Heart right ventricle (tissue), 16 donors: ENCODE measurements around the gene BCL2. TPM values are rescaled to one million over a fixed set of nuclear protein-coding genes. Genes with fewer than 3 reads are reported as not detected.

Source experiments
- ATAC-seq, 8 donors: fragments of 200-7000 bp; cut with Tn5 transposase; one replicate each; pipeline ENCODE4 v1.9.1; 2020; ENCODE audit warnings: mild to moderate bottlenecking in 8 of 8, moderate library complexity in 8 of 8, moderate number of reproducible peaks in 1 of 8
- DNase-seq, 2 donors: peaks; one replicate each; pipeline ENCODE4 v3.0.0-alpha.2; 2020
- H3K27ac ChIP-seq, 10 donors: fragments of 200-600 bp; sonication (generic) in 2 of 10; one replicate each; pipeline versions ENCODE4 v1.5.0 to v1.8.0; 2020 to 2022; ENCODE audit warnings: mild to moderate bottlenecking in 3 of 10
- H3K27me3 ChIP-seq, 7 donors: fragments of 200-600 bp; one replicate each; pipeline ENCODE4 v1.8.0; 2021 to 2022; ENCODE audit warnings: mild to moderate bottlenecking in 2 of 7
- H3K36me3 ChIP-seq, 9 donors: fragments of 200-600 bp; sonication (generic) in 1 of 9; one replicate each; pipeline versions ENCODE4 v1.5.0 to v1.8.0; 2020 to 2022; ENCODE audit warnings: mild to moderate bottlenecking in 2 of 9
- H3K4me1 ChIP-seq, 9 donors: fragments of 200-600 bp; sonication (generic) in 1 of 9; one replicate each; pipeline versions ENCODE4 v1.5.0 to v1.8.0; 2020 to 2022; ENCODE audit warnings: mild to moderate bottlenecking in 4 of 9
- H3K4me3 ChIP-seq, 10 donors: fragments of 200-600 bp; sonication (generic) in 2 of 10; one replicate each; pipeline versions ENCODE4 v1.5.0 to v1.8.0; 2020 to 2022; ENCODE audit warnings: mild to moderate bottlenecking in 7 of 10, moderate library complexity in 2 of 10
- H3K9me3 ChIP-seq, 11 donors: fragments of 200-600 bp in 10 of 11; sonication (generic) in 2 of 11; one replicate each; pipeline versions ENCODE4 v1.5.0 to v1.8.0; 2013 to 2022; ENCODE audit warnings: mild to moderate bottlenecking in 2 of 11, control low read depth in 1 of 11, moderate library complexity in 1 of 11
- CTCF ChIP-seq, 9 donors: fragments of 200-600 bp; sonication (generic) in 2 of 9; IDR thresholded peaks; one replicate each; pipeline versions ENCODE4 v1.5.0 to v1.8.0; 2021 to 2022; ENCODE audit warnings: antibody characterized with exemption in 9 of 9, mild to moderate bottlenecking in 5 of 9, moderate library complexity in 1 of 9
- WGBS, 2 donors: extraction: QIAGEN DNeasy Blood & Tissue Kit; methylation state at CpG; one replicate each; pipeline ENCODE4 v1.1.7; 2013; ENCODE audit warnings: inconsistent platforms in 1 of 2; 5-methylcytosine and 5-hydroxymethylcytosine counted together
- intact Hi-C, 10 donors: fragments of 100-400 bp; cut with DNase I; formaldehyde crosslinking; loops; one replicate each; pipeline versions ENCODE4 v1.11.1 to v1.14.2; 2022
- polyA plus RNA-seq, 2 donors: library from polyadenylated mRNA; stranded (reverse); fragments of 200-250 nt; gene quantifications; one replicate each; pipeline ENCODE4 v1.2.3, GENCODE V29; 2013
- total RNA-seq, 10 donors: library from RNA; stranded (reverse); fragmentation: NEBNext Ultra II Directional in 3 of 10; extraction: Animal tissue kit (Norgen Biotek cat#: 25700) in 3 of 10; gene quantifications; one replicate each; pipeline versions ENCODE4 v1.2.1 to v1.2.4, GENCODE V29; 2021 to 2023
- donor health status: Arrhythmogenic right ventricular cardiomyopathy.
- donor health status: ischemic (EF 13 %, LVEDD 7.1; RV severe dilation, severe dysfunction).
- donor health status: healthy with polysubstance abuse.
- donor health status: DM: no; HTN: yes; CAD: no.
- donor health status: DM: no; HTN: no; CAD: no.
- donor health status: ischemic (EF 25% LVEDD 6.9; RV normal size, moderate dysfunction).
- donor health status: ischemic (EF 25% LVEDD 5.7; RV mildly dilated, moderate dysfunction).
- donor health status: healthy.
- donor health status: DM: yes; HTN: yes; CAD: no.
- donor health status: Ischemic cardiomyopathy.
- donor health status: ischemic (EF 35%, LVEDD 5.7; RV mildly dilated, moderate dysfunction).
- donor health status: nonischemic (EF 11% LVEDD 7.7; RV severe dilation, severe dysfunction).
- donor health status: DM: yes; HTN: yes; CAD: no.
- donor health status: PGD.
- donor health status: ischemic (EF 29% LVEDD 5.4; RV normal size, mild dysfunction).
- donor health status: nonischemic (EF 23%, LVEDD 6.1; RV moderate dilation, normal function).

The BCL2 gene
- total and polyA plus RNA-seq, 12 donors, result 1.5 to 23.1 (median 9.6) TPM

- TF ChIP-seq CTCF (IDR thresholded peaks at IDR 0.05), result no peak
- WGBS, 2 donors, result 97 to 98% methylated on average over 5 of the region's 5 CpGs
- no peak for ATAC-seq
- no peak overlapping the region for H3K27ac ChIP-seq
- no peak for DNase-seq
- peaks cover 5 to 52% (median 32%) of the 10 kb centered on the region in 9 donors for H3K4me1 ChIP-seq
- intact Hi-C loops, result loop anchor here in 2 of 10 donors (10.0 kb wide), 1 partner anchor 80 kb away; the partner anchor contains the start of gene BCL2 (in 2 of the 2)
- H3K9me3 ChIP-seq, result no peaks in the 10 kb centered on the region
- no peaks in the 10 kb centered on the region for H3K36me3 ChIP-seq
- no peak overlapping the region for H3K4me3 ChIP-seq
- no peaks in the 10 kb centered on the region for H3K27me3 ChIP-seq
These were observed 85.1 kb downstream of the BCL2 start for GRCh38 chr18:63234432-63234831.

GRCh38 chr18:63233334-63233733, 86.2 kb downstream of the BCL2 start:
- intact Hi-C loops, result loop anchor here in 2 of 10 donors (10.0 kb wide), 1 partner anchor 81 kb away; the partner anchor contains the start of gene BCL2 (in 2 of the 2)
- Histone ChIP-seq H3K27ac (no peak overlapping the region), H3K4me3 (no peak overlapping the region), H3K9me3 (no peaks in the 10 kb centered on the region), H3K36me3 (no peaks in the 10 kb centered on the region), H3K27me3 (no peaks in the 10 kb centered on the region), H3K4me1 (peaks cover 2 to 45% (median 23%) of the 10 kb centered on the region in 9 donors)
- TF ChIP-seq CTCF (IDR thresholded peaks at IDR 0.05), result no peak
- DNase-seq, result no peak
- WGBS, 2 donors, result 89 to 92% methylated on average over 9 of the region's 9 CpGs
- ATAC-seq, result no peak

- no peak for TF ChIP-seq CTCF (IDR thresholded peaks at IDR 0.05)
- H3K4me1 ChIP-seq, result peaks cover 0 to 40% (median 18%) of the 10 kb centered on the region in 9 donors
- H3K27ac ChIP-seq, result no peak overlapping the region
- WGBS, 2 donors, result 75 to 80% methylated on average over 2 of the region's 2 CpGs
- ATAC-seq (no peak), DNase-seq (no peak)
- peaks cover 0 to 4% (median 0%) of the 10 kb centered on the region in 11 donors for H3K9me3 ChIP-seq
- no peak overlapping the region for H3K4me3 ChIP-seq
- intact Hi-C loops, result loop anchor here in 2 of 10 donors (10.0 kb wide), 1 partner anchor 82 kb away; the partner anchor contains the start of gene BCL2 (in 2 of the 2)
- H3K36me3 ChIP-seq, result no peaks in the 10 kb centered on the region
- no peaks in the 10 kb centered on the region for H3K27me3 ChIP-seq
These were observed 86.7 kb downstream of the BCL2 start for GRCh38 chr18:63232826-63233225.

- Histone ChIP-seq H3K4me3 (peak overlapping the region in 5 of 10 donors; percentile 0 to 30 (median 14)), H3K9me3 (peaks cover 0 to 26% (median 0%) of the 10 kb centered on the region in 11 donors), H3K27ac (peak overlapping the region in 1 of 10 donors; percentile 4), H3K36me3 (peaks cover 0 to 4% (median 0%) of the 10 kb centered on the region in 9 donors), H3K4me1 (peaks cover 0 to 24% (median 6%) of the 10 kb centered on the region in 9 donors), H3K27me3 (no peaks in the 10 kb centered on the region)
- intact Hi-C loops, result loop anchor here in 2 of 10 donors (5.0 to 10.0 kb wide), 3 partner anchors 53 to 85 kb away; partner anchors contain the start of gene BCL2 (in 2 of the 2)
- no peak for TF ChIP-seq CTCF (IDR thresholded peaks at IDR 0.05)
- ATAC-seq, result no peak
- no peak for DNase-seq
These were observed 89.6 kb downstream of the BCL2 start for GRCh38 chr18:63229971-63230370.
